IMR-90 (cell line): ENCODE measurements around the gene SYTL3. TPM values are rescaled to one million over a fixed set of nuclear protein-coding genes. Genes with fewer than 3 reads are reported as not detected.

Experiments
- ATAC-seq: fragments of 200-7000 bp; cut with Tn5 transposase; 2 replicates; pipeline ENCODE4 v1.9.1; 2020; ENCODE audit warnings: low read depth, mild to moderate bottlenecking, moderate library complexity
- BruUV-seq: library from RNA; stranded (reverse); fragments of 400-500 nt; replicated peaks from 2 replicates; lab custom pipeline; 2021; lab: Mats Ljungman, UMichigan
- CTCF ChIA-PET: fragments of 300-600 bp; formaldehyde crosslinking; extraction: SDS; loops from one replicate; lab custom pipeline; 2021; ENCODE audit warnings: antibody characterized with exemption; lab: Yijun Ruan, JAX
- POLR2A ChIA-PET: fragments of 300-600 bp; sonication (Branson Sonifier 250); formaldehyde crosslinking; loops from one replicate; lab custom pipeline; 2022; ENCODE audit warnings: antibody characterized with exemption; ENCODE audit not compliant: unreplicated experiment; lab: Charles Lee
- DNase-seq: peaks from one replicate; pipeline ENCODE4 v3.0.0; 2013
- H2AFZ ChIP-seq: replicated peaks from 2 replicates; pipeline ENCODE3; 2013; ENCODE audit warnings: low read length, mild to moderate bottlenecking; ENCODE audit not compliant: poor library complexity
- H2AK5ac ChIP-seq: 2 replicates; pipeline ENCODE4 v1.6.1; 2013; ENCODE audit warnings: low read depth, low read length, inconsistent platforms
- H2AK9ac ChIP-seq: replicated peaks from 2 replicates; pipeline ENCODE3; 2013; ENCODE audit warnings: mild to moderate bottlenecking, low read depth, low read length, moderate library complexity; ENCODE audit not compliant: poor library complexity
- H2BK120ac ChIP-seq: 2 replicates; pipeline ENCODE4 v1.6.1; 2013; ENCODE audit warnings: low read depth, low read length, inconsistent platforms
- H2BK15ac ChIP-seq: 3 replicates; pipeline ENCODE4 v1.6.1; 2013; ENCODE audit warnings: low read depth, low read length, inconsistent platforms
- H2BK20ac ChIP-seq: 2 replicates; pipeline ENCODE4 v1.6.1; 2013; ENCODE audit warnings: low read depth, mild to moderate bottlenecking, inconsistent platforms, low read length, moderate library complexity
- H2BK5ac ChIP-seq: 2 replicates; pipeline ENCODE4 v1.6.1; 2013; ENCODE audit warnings: mild to moderate bottlenecking, low read depth, low read length, inconsistent platforms; ENCODE audit not compliant: poor library complexity, severe bottlenecking
- H3K14ac ChIP-seq: replicated peaks from 2 replicates; pipeline ENCODE4 v1.6.1; 2013; ENCODE audit warnings: low read depth, low read length, inconsistent platforms
- H3K18ac ChIP-seq: 2 replicates; pipeline ENCODE4 v1.6.1; 2013; ENCODE audit warnings: low read depth, low read length, control low read depth
- H3K23ac ChIP-seq: 2 replicates; pipeline ENCODE4 v1.6.1; 2013; ENCODE audit warnings: low read depth, low read length, inconsistent platforms
- H3K27ac ChIP-seq: 2 replicates; pipeline ENCODE4 v1.5.1; 2013; ENCODE audit warnings: mild to moderate bottlenecking, control low read depth, low read length; ENCODE audit not compliant: insufficient read depth
- H3K27me3 ChIP-seq: 2 replicates; pipeline ENCODE4 v1.6.1; 2013; ENCODE audit warnings: low read length; ENCODE audit not compliant: control insufficient read depth, insufficient read depth
- H3K36me3 ChIP-seq: 2 replicates; pipeline ENCODE4 v1.6.1; 2013; ENCODE audit warnings: low read length, mixed read lengths; ENCODE audit not compliant: control insufficient read depth, insufficient read depth
- H3K4ac ChIP-seq: 2 replicates; pipeline ENCODE4 v1.6.1; 2013; ENCODE audit warnings: low read depth, low read length, inconsistent platforms
- H3K4me1 ChIP-seq: 2 replicates; pipeline ENCODE4 v1.6.1; 2013; ENCODE audit warnings: low read length, mixed read lengths; ENCODE audit not compliant: control insufficient read depth, insufficient read depth
- H3K4me2 ChIP-seq: 2 replicates; pipeline ENCODE4 v1.6.1; 2013; ENCODE audit warnings: low read depth, mild to moderate bottlenecking, control low read depth, low read length, moderate library complexity
- H3K4me3 ChIP-seq: 2 replicates; pipeline ENCODE4 v1.5.1; 2013; ENCODE audit warnings: low read depth, mild to moderate bottlenecking, control low read depth, low read length, moderate library complexity; ENCODE audit not compliant: insufficient read depth
- H3K56ac ChIP-seq: 2 replicates; pipeline ENCODE4 v1.6.1; 2013; ENCODE audit warnings: low read length, inconsistent platforms; ENCODE audit not compliant: insufficient read depth; ENCODE audit errors: extremely low read depth
- H3K79me1 ChIP-seq, 2 experiments: 2 replicates each; pipeline ENCODE4 v1.6.1; 2013; ENCODE audit warnings: low read length in 2 of 2, inconsistent platforms in 1 of 2, low read depth in 1 of 2
- H3K9ac ChIP-seq: 2 replicates; pipeline ENCODE4 v1.6.1; 2013; ENCODE audit warnings: low read depth, low read length, control low read depth
- H3K9me1 ChIP-seq: 2 replicates; pipeline ENCODE4 v1.6.1; 2013; ENCODE audit warnings: low read length, inconsistent platforms; ENCODE audit not compliant: insufficient read depth
- H3K9me3 ChIP-seq: 2 replicates; pipeline ENCODE4 v1.6.1; 2013; ENCODE audit warnings: low read length; ENCODE audit not compliant: control insufficient read depth, insufficient read depth
- H4K20me1 ChIP-seq: 2 replicates; pipeline ENCODE4 v1.6.1; 2013; ENCODE audit warnings: low read length, inconsistent platforms; ENCODE audit not compliant: insufficient read depth
- H4K5ac ChIP-seq: 2 replicates; pipeline ENCODE4 v1.6.1; 2013; ENCODE audit warnings: mild to moderate bottlenecking, low read depth, low read length, control low read depth
- H4K8ac ChIP-seq, 2 experiments: 2 replicates each; pipeline ENCODE4 v1.6.1; 2013; ENCODE audit warnings: low read depth in 2 of 2, low read length in 2 of 2, control low read depth in 1 of 2, inconsistent platforms in 1 of 2
- H4K91ac ChIP-seq: 2 replicates; pipeline ENCODE4 v1.6.1; 2013; ENCODE audit warnings: low read depth, low read length, inconsistent platforms; ENCODE audit not compliant: insufficient read depth
- BHLHE40 ChIP-seq: fragments of 150-350 bp; IDR thresholded peaks from 2 replicates; pipeline ENCODE4 v1.6.1; 2016; ENCODE audit warnings: mild to moderate bottlenecking, low read depth, low read length
- FOS ChIP-seq: fragments of 150-350 bp; IDR thresholded peaks from 2 replicates; pipeline ENCODE4 v1.6.1; 2016; ENCODE audit warnings: low read depth, low read length
- MAZ ChIP-seq: IDR thresholded peaks from 2 replicates; pipeline ENCODE4 v1.6.1; 2012; ENCODE audit warnings: low read depth, mild to moderate bottlenecking, low read length, improper control_type of control experiment, moderate library complexity, borderline replicate concordance
- NFE2L2 ChIP-seq: fragments of 150-350 bp; IDR thresholded peaks from 2 replicates; pipeline ENCODE4 v1.6.1; 2016; ENCODE audit warnings: low read depth, mild to moderate bottlenecking, low read length
- POLR2A ChIP-seq: IDR thresholded peaks from 2 replicates; pipeline ENCODE4 v1.6.1; 2012; ENCODE audit warnings: mild to moderate bottlenecking, low read depth, low read length
- RAD21 ChIP-seq: IDR thresholded peaks from 2 replicates; pipeline ENCODE4 v1.6.1; 2012; ENCODE audit warnings: low read length, improper control_type of control experiment
- RCOR1 ChIP-seq: IDR thresholded peaks from 2 replicates; pipeline ENCODE4 v1.6.1; 2012; ENCODE audit warnings: mild to moderate bottlenecking, low read length, improper control_type of control experiment; ENCODE audit not compliant: insufficient replicate concordance
- SMC3 ChIP-seq: fragments of 150-350 bp; IDR thresholded peaks from 2 replicates; pipeline ENCODE4 v1.6.1; 2016; ENCODE audit warnings: low read depth, mild to moderate bottlenecking, antibody characterized with exemption, low read length, moderate library complexity
- WGBS, 2 experiments: methylation state at CpG; one replicate each; pipeline versions ENCODE4 v1.1.5 to v1.1.7; 2013; ENCODE audit warnings: missing lambda C conversion rate in 2 of 2; ENCODE audit not compliant: insufficient read length in 1 of 2; ENCODE audit errors: extremely low coverage in 2 of 2; 5-methylcytosine and 5-hydroxymethylcytosine counted together
- dilution Hi-C: fragments of 300-500 bp; cut with HindIII; formaldehyde crosslinking; loops from one replicate; pipeline ENCODE4 v1.14.3; 2018; ENCODE audit warnings: low sequenced_read_pairs; ENCODE audit not compliant: unreplicated experiment
- in situ Hi-C: fragments of 300-500 bp; cut with MboI; formaldehyde crosslinking; loops from 3 replicates; pipeline ENCODE4 v1.14.3; 2019; ENCODE audit warnings: low sequenced_read_pairs, inconsistent platforms, mixed read lengths
- intact Hi-C: fragments of 100-400 bp; cut with micrococcal nuclease; formaldehyde crosslinking; loops from 2 replicates; pipeline ENCODE4 v1.10.0; 2022
- polyA plus RNA-seq, 3 experiments: library from polyadenylated mRNA; depleted of rRNA; stranded (reverse); fragments of >200 nt; gene quantifications; 2 replicates each; pipeline ENCODE4 v1.2.3, GENCODE V29; 2012; ENCODE audit warnings: low replicate concordance in 1 of 3
- total RNA-seq: library from RNA; depleted of rRNA; stranded (reverse); fragments of >200 nt; gene quantifications from 2 replicates; pipeline ENCODE4 v1.2.3, GENCODE V29; 2012
- TF ChIP-seq, protein P1 (sequence below): fragments of 150-350 bp; IDR thresholded peaks from 2 replicates; pipeline ENCODE4 v1.6.1; 2016; ENCODE audit warnings: low read depth, mild to moderate bottlenecking, low read length, moderate library complexity, borderline replicate concordance
- TF ChIP-seq, protein P2 (sequence below): fragments of 150-350 bp; IDR thresholded peaks from 2 replicates; pipeline ENCODE4 v1.6.1; 2017; ENCODE audit warnings: mild to moderate bottlenecking, antibody characterized with exemption, low read length, low read depth

The SYTL3 gene
- total and polyA plus RNA-seq, 2 of the 4 experiments (the other 2 are of a cell fraction), result 2.9 to 4.3 TPM

- Histone ChIP-seq H3K23ac (no peak overlapping the region), H4K5ac (no peak overlapping the region), H4K20me1 (no peaks in the 10 kb centered on the region), H3K4me2 (no peak overlapping the region), H4K91ac (no peak overlapping the region), H2AFZ (no peak overlapping the region), H3K56ac (no peak overlapping the region), H2AK9ac (no peak overlapping the region), H3K9me3 (no peaks in the 10 kb centered on the region), H3K27me3 (no peaks in the 10 kb centered on the region), H3K18ac (no peak overlapping the region), H3K4me1 (no peaks in the 10 kb centered on the region), H3K36me3 (peaks cover 36% of the 10 kb centered on the region), H4K8ac (no peak overlapping the region), H3K27ac (no peak overlapping the region), H3K79me1 (peaks cover 25 to 30% of the 10 kb centered on the region in 2 experiments), H2BK20ac (no peak overlapping the region), H3K14ac (no peak overlapping the region), H2BK5ac (no peak overlapping the region), H3K4me3 (no peak overlapping the region), H3K9me1 (peaks cover 5% of the 10 kb centered on the region; the same call in 1 of the 2 replicates), H2AK5ac (no peak overlapping the region), H3K4ac (no peak overlapping the region), H3K9ac (no peak overlapping the region), H2BK15ac (no peak overlapping the region), H2BK120ac (no peak overlapping the region)
- dilution Hi-C loops (no loop called here), intact Hi-C loops (no loop called here), in situ Hi-C loops (no loop called here)
- DNase-seq (no peak), ATAC-seq (no peak)
- CTCF ChIA-PET, result no interaction called here
- WGBS, 2 experiments, result 100% methylated on average over 1 of the region's 3 CpGs; no CpG with 5 or more reads in 1 of the 2 experiments
- BruUV-seq, result no TSS peak
- POLR2A ChIA-PET, result no interaction called here
- TF ChIP-seq RCOR1, result no peak
- TF ChIP-seq, protein P1, sequence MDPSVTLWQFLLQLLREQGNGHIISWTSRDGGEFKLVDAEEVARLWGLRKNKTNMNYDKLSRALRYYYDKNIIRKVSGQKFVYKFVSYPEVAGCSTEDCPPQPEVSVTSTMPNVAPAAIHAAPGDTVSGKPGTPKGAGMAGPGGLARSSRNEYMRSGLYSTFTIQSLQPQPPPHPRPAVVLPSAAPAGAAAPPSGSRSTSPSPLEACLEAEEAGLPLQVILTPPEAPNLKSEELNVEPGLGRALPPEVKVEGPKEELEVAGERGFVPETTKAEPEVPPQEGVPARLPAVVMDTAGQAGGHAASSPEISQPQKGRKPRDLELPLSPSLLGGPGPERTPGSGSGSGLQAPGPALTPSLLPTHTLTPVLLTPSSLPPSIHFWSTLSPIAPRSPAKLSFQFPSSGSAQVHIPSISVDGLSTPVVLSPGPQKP, result no peak
- no peak for TF ChIP-seq SMC3
- no peak for TF ChIP-seq BHLHE40
- TF ChIP-seq FOS, result no peak
- no peak for TF ChIP-seq RAD21
- TF ChIP-seq, protein P2, sequence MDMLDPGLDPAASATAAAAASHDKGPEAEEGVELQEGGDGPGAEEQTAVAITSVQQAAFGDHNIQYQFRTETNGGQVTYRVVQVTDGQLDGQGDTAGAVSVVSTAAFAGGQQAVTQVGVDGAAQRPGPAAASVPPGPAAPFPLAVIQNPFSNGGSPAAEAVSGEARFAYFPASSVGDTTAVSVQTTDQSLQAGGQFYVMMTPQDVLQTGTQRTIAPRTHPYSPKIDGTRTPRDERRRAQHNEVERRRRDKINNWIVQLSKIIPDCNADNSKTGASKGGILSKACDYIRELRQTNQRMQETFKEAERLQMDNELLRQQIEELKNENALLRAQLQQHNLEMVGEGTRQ, result no peak
- TF ChIP-seq NFE2L2, result no peak
- TF ChIP-seq MAZ, result no peak
- no peak for TF ChIP-seq POLR2A
Observed at GRCh38 chr6:158777510-158777909, 127.7 kb downstream of the SYTL3 start.
